ENCODE results near the gene FKBP14. TPM values are rescaled to one million over a fixed set of nuclear protein-coding genes. Genes with fewer than 3 reads are reported as not detected.

The FKBP14 gene
- total and polyA plus RNA-seq, 3 donors from 2014 or later: 7.3 to 8.8 (median 7.8) TPM

- intact Hi-C loops (cut with DNase I; ENCODE audit: low total_unique reads): no loop called here
- WGBS, 2 donors: 85 to 88% methylated on average over 1 of the region's 1 CpG
- Histone ChIP-seq H3K36me3 (ENCODE audit: low read depth, missing control alignments) (no peaks in the 10 kb centered on the region), H3K27me3 (no peaks in the 10 kb centered on the region), H3K27ac (no peak overlapping the region), H3K9me3 (no peaks in the 10 kb centered on the region), H3K4me1 (no peaks in the 10 kb centered on the region), H3K4me3 (no peak overlapping the region)
- no peak for DNase-seq
- TF ChIP-seq CTCF (IDR thresholded peaks at IDR 0.05) (no peak), POLR2A (IDR thresholded peaks at IDR 0.05) (no peak)
Measured at GRCh38 chr7:30019387-30019786, 7.1 kb downstream of the FKBP14 start.

- intact Hi-C loops (cut with DNase I; ENCODE audit: low total_unique reads): no loop called here
Measured at GRCh38 chr7:30018451-30018850, 8.1 kb downstream of the FKBP14 start.

GRCh38 chr7:30012757-30013156 lies 13.7 kb downstream of the FKBP14 start:
- no peak for TF ChIP-seq POLR2A (IDR thresholded peaks at IDR 0.05)
- TF ChIP-seq CTCF (IDR thresholded peaks at IDR 0.05): no peak
- Histone ChIP-seq H3K4me3 (no peak overlapping the region), H3K9me3 (no peaks in the 10 kb centered on the region), H3K27me3 (no peaks in the 10 kb centered on the region), H3K36me3 (ENCODE audit: low read depth, missing control alignments) (no peaks in the 10 kb centered on the region), H3K4me1 (no peaks in the 10 kb centered on the region), H3K27ac (no peak overlapping the region)
- DNase-seq: no peak
- WGBS, 2 donors: 86 to 88% methylated on average over 3 of the region's 3 CpGs
- intact Hi-C loops (cut with DNase I; ENCODE audit: low total_unique reads): no loop called here

More at GRCh38 chr7:30018451-30018850, 8.1 kb downstream of the FKBP14 start:
- H3K36me3 ChIP-seq (ENCODE audit: low read depth, missing control alignments): no peaks in the 10 kb centered on the region
- no peaks in the 10 kb centered on the region for H3K4me1 ChIP-seq
- no peaks in the 10 kb centered on the region for H3K9me3 ChIP-seq
- H3K4me3 ChIP-seq: no peak overlapping the region
- no peak overlapping the region for H3K27ac ChIP-seq
- no peak for DNase-seq
- no peak for TF ChIP-seq POLR2A (IDR thresholded peaks at IDR 0.05)
- no peak for TF ChIP-seq CTCF (IDR thresholded peaks at IDR 0.05)
- H3K27me3 ChIP-seq: no peaks in the 10 kb centered on the region

GRCh38 chr7:30010021-30010420 lies 16.5 kb downstream of the FKBP14 start:
- DNase-seq: no peak
- Histone ChIP-seq H3K4me3 (no peak overlapping the region), H3K36me3 (ENCODE audit: low read depth, missing control alignments) (no peaks in the 10 kb centered on the region), H3K9me3 (no peaks in the 10 kb centered on the region), H3K27me3 (no peaks in the 10 kb centered on the region), H3K27ac (no peak overlapping the region), H3K4me1 (no peaks in the 10 kb centered on the region)
- intact Hi-C loops (cut with DNase I; ENCODE audit: low total_unique reads): no loop called here
- TF ChIP-seq CTCF (IDR thresholded peaks at IDR 0.05): no peak
- TF ChIP-seq POLR2A (IDR thresholded peaks at IDR 0.05): no peak
- 80 to 81% methylated on average over 6 of the region's 6 CpGs for WGBS, 2 donors

GRCh38 chr7:30005464-30005863 lies 21.0 kb downstream of the FKBP14 start:
- H3K4me1 ChIP-seq: no peaks in the 10 kb centered on the region
- TF ChIP-seq POLR2A (IDR thresholded peaks at IDR 0.05) (no peak), CTCF (IDR thresholded peaks at IDR 0.05) (no peak)
- intact Hi-C loops (cut with DNase I; ENCODE audit: low total_unique reads): no loop called here
- H3K27ac ChIP-seq: no peak overlapping the region
- no peak for DNase-seq
- no peaks in the 10 kb centered on the region for H3K27me3 ChIP-seq
- H3K9me3 ChIP-seq: no peaks in the 10 kb centered on the region
- H3K4me3 ChIP-seq: no peak overlapping the region
- 53 to 54% methylated on average over 3 of the region's 3 CpGs for WGBS, 2 donors
- H3K36me3 ChIP-seq (ENCODE audit: low read depth, missing control alignments): no peaks in the 10 kb centered on the region
